D721Med (cell line): ENCODE data around the gene ADARB2.

ENCODE experiments used
- DNase-seq: peaks from one replicate; pipeline ENCODE4 v3.0.0; 2011; ENCODE audit warnings: low spot score; ENCODE audit not compliant: insufficient read length
- FAIRE-seq: peaks from 2 replicates; lab custom pipeline; 2011; peaks lifted over from hg19 to GRCh38; lab: Jason Lieb, UNC
- CTCF ChIP-seq: IDR thresholded peaks from 2 replicates; pipeline ENCODE4 v1.5.1; 2012; ENCODE audit warnings: mild to moderate bottlenecking, control low read depth; ENCODE audit not compliant: insufficient read depth; ENCODE audit errors: missing control alignments

ADARB2 gene

GRCh38 chr10:1559311-1559710 is 178.0 kb downstream of the ADARB2 start:
- no peak for TF ChIP-seq CTCF

DNA sequence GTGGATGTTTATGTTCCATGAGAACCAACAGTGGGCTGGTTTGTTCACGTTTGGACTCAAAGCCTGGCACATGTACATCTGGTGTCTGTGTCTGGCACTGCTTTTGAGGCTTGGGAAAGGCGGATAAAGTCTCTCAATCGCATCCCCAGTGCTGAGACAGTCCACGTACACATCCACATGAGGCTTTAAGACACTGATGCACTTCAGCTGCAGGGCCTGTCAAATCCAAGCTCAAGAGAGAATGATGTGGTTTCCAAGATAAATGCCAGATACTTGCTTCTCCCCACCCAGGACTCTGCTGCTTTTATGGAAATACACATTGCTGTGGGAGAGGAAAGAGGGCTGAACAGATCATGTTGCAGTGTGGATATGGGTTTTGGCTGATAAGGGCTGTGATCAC is 178.4 kb downstream of the ADARB2 start:
- DNase-seq (no peak), FAIRE-seq (no peak)
- no peak for TF ChIP-seq CTCF

More at GRCh38 chr10:1559311-1559710, 178.0 kb downstream of the ADARB2 start:
- DNase-seq (no peak), FAIRE-seq (no peak)

- FAIRE-seq, result no peak
- DNase-seq, result no peak
- TF ChIP-seq CTCF, result no peak
Observed at GRCh38 chr10:1557081-1557480, 180.2 kb downstream of the ADARB2 start.

DNA sequence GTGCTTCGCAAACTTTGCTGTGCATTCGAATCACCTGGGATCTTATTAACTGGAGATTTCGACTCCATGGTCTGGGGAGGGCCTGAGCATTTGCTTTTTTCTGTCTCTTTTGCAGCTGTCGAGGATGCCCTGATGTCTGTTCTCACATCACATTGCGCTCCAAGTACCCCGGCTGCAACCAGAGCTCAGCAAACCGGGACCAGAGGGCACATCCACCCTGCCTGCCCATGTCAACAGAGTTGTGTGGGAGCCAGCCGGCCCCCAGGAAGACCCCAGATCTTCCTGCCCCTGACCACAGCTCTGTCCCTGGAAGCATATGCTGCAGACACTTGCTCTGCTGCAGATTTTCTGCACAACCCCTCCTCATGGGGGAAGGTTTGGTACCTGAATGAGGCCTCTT is 180.8 kb downstream of the ADARB2 start:
- no peak for TF ChIP-seq CTCF
- FAIRE-seq (no peak), DNase-seq (no peak)

DNA sequence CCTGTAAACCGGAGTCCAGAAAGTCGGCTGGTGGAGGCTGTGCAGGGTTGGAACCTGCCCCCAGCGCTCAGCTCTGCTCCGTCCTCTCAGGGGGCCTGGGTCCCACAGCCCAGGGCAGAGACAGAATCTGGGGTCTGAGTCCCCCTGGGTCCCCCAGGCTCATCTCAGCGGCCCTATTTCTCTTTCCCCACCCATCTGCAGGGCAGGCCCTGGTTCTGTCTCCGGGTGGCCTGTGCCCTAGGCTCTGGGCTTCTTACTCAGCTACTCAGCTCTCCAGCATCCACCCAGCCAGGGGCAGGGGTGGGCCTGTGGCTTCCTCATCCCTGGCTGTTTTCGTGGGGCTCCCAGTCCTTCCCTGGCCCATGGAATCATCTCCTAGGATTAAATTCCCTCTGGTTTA is 183.4 kb downstream of the ADARB2 start:
- FAIRE-seq, result no peak
- DNase-seq, result no peak
- TF ChIP-seq CTCF, result no peak

- FAIRE-seq (no peak), DNase-seq (no peak)
- TF ChIP-seq CTCF, result no peak
Observed at GRCh38 chr10:1552881-1553670, 184.2 kb downstream of the ADARB2 start.

- no peak for FAIRE-seq
- no peak for DNase-seq
- TF ChIP-seq CTCF, result no peak
Observed at GRCh38 chr10:1552406-1552805, 184.9 kb downstream of the ADARB2 start.
